Effector memory CD4-positive, alpha-beta T cell (primary cell): ENCODE measurements around the gene NCKAP5.

Source experiments
- DNase-seq, 3 donors: peaks; one replicate each; pipeline ENCODE4 v3.0.0-alpha.2; 2020
- H3K27ac ChIP-seq: 2 replicates; pipeline ENCODE4 v1.7.0; 2013; ENCODE audit warnings: mild to moderate bottlenecking, low read length, moderate library complexity; ENCODE audit not compliant: insufficient read depth, poor library complexity, severe bottlenecking
- H3K27me3 ChIP-seq: replicated peaks from 2 replicates; pipeline ENCODE4 v1.7.0; 2013; ENCODE audit warnings: mild to moderate bottlenecking, low read length; ENCODE audit not compliant: insufficient read depth, control insufficient read depth, poor library complexity, severe bottlenecking
- H3K36me3 ChIP-seq: 2 replicates; pipeline ENCODE4 v1.7.0; 2013; ENCODE audit warnings: mild to moderate bottlenecking, low read length, moderate library complexity; ENCODE audit not compliant: control insufficient read depth, insufficient read depth
- H3K4me1 ChIP-seq: 2 replicates; pipeline ENCODE4 v1.7.0; 2013; ENCODE audit warnings: low read length, mild to moderate bottlenecking; ENCODE audit not compliant: control insufficient read depth, insufficient read depth, poor library complexity, severe bottlenecking
- H3K4me3 ChIP-seq: 2 replicates; pipeline ENCODE4 v1.7.0; 2013; ENCODE audit warnings: low read length, low read depth, mild to moderate bottlenecking; ENCODE audit not compliant: insufficient read depth, poor library complexity, severe bottlenecking
- H3K9me3 ChIP-seq: 2 replicates; pipeline ENCODE4 v1.7.0; 2013; ENCODE audit warnings: mild to moderate bottlenecking, low read length, moderate library complexity; ENCODE audit not compliant: control insufficient read depth

NCKAP5 gene

GRCh38 chr2:132923787-132924186, 644.5 kb downstream of the NCKAP5 start:
- no peaks in the 10 kb centered on the region for H3K36me3 ChIP-seq
- no peak for DNase-seq
- H3K27me3 ChIP-seq, result no peaks in the 10 kb centered on the region
- H3K27ac ChIP-seq, result no peak overlapping the region
- no peaks in the 10 kb centered on the region for H3K9me3 ChIP-seq
- no peaks in the 10 kb centered on the region for H3K4me1 ChIP-seq
- H3K4me3 ChIP-seq, result no peak overlapping the region

GRCh38 chr2:132915812-132916549, 652.3 kb downstream of the NCKAP5 start:
- no peaks in the 10 kb centered on the region for H3K36me3 ChIP-seq
- H3K27me3 ChIP-seq, result no peaks in the 10 kb centered on the region
- H3K4me1 ChIP-seq, result no peaks in the 10 kb centered on the region
- H3K9me3 ChIP-seq, result no peaks in the 10 kb centered on the region
- H3K27ac ChIP-seq, result no peak overlapping the region
- no peak for DNase-seq
- no peak overlapping the region for H3K4me3 ChIP-seq

- no peaks in the 10 kb centered on the region for H3K9me3 ChIP-seq
- no peak overlapping the region for H3K4me3 ChIP-seq
- no peak overlapping the region for H3K27ac ChIP-seq
- no peaks in the 10 kb centered on the region for H3K36me3 ChIP-seq
- no peaks in the 10 kb centered on the region for H3K27me3 ChIP-seq
- no peak for DNase-seq
- no peaks in the 10 kb centered on the region for H3K4me1 ChIP-seq
These were observed 656.2 kb downstream of the NCKAP5 start for GRCh38 chr2:132911726-132912724.

GRCh38 chr2:132910432-132910831, 657.8 kb downstream of the NCKAP5 start:
- H3K4me3 ChIP-seq, result no peak overlapping the region
- DNase-seq, result no peak
- H3K9me3 ChIP-seq, result no peaks in the 10 kb centered on the region
- no peaks in the 10 kb centered on the region for H3K4me1 ChIP-seq
- H3K36me3 ChIP-seq, result no peaks in the 10 kb centered on the region
- H3K27me3 ChIP-seq, result no peaks in the 10 kb centered on the region
- H3K27ac ChIP-seq, result no peak overlapping the region

GRCh38 chr2:132909427-132909826, 658.8 kb downstream of the NCKAP5 start:
- DNase-seq, result no peak
- no peaks in the 10 kb centered on the region for H3K4me1 ChIP-seq
- H3K27ac ChIP-seq, result no peak overlapping the region
- H3K9me3 ChIP-seq, result no peaks in the 10 kb centered on the region
- H3K36me3 ChIP-seq, result no peaks in the 10 kb centered on the region
- no peak overlapping the region for H3K4me3 ChIP-seq
- H3K27me3 ChIP-seq, result no peaks in the 10 kb centered on the region

GRCh38 chr2:132904142-132904842, 664.0 kb downstream of the NCKAP5 start:
- Histone ChIP-seq H3K4me1 (no peaks in the 10 kb centered on the region), H3K36me3 (no peaks in the 10 kb centered on the region), H3K27ac (no peak overlapping the region), H3K27me3 (no peaks in the 10 kb centered on the region), H3K4me3 (no peak overlapping the region), H3K9me3 (no peaks in the 10 kb centered on the region)
- no peak for DNase-seq

GRCh38 chr2:132902626-132903025, 665.6 kb downstream of the NCKAP5 start:
- no peaks in the 10 kb centered on the region for H3K36me3 ChIP-seq
- H3K4me1 ChIP-seq, result no peaks in the 10 kb centered on the region

GRCh38 chr2:132901661-132902060, 666.6 kb downstream of the NCKAP5 start:
- no peak overlapping the region for H3K4me3 ChIP-seq
- H3K27ac ChIP-seq, result no peak overlapping the region
- DNase-seq, result no peak
- no peaks in the 10 kb centered on the region for H3K27me3 ChIP-seq
- H3K9me3 ChIP-seq, result no peaks in the 10 kb centered on the region
- no peaks in the 10 kb centered on the region for H3K4me1 ChIP-seq
- no peaks in the 10 kb centered on the region for H3K36me3 ChIP-seq

More at GRCh38 chr2:132902626-132903025, 665.6 kb downstream of the NCKAP5 start:
- H3K4me3 ChIP-seq, result no peak overlapping the region
- no peak for DNase-seq
- H3K27me3 ChIP-seq, result no peaks in the 10 kb centered on the region
- no peak overlapping the region for H3K27ac ChIP-seq
- no peaks in the 10 kb centered on the region for H3K9me3 ChIP-seq

GRCh38 chr2:132897111-132897510, 671.2 kb downstream of the NCKAP5 start:
- H3K27ac ChIP-seq, result no peak overlapping the region
- no peaks in the 10 kb centered on the region for H3K27me3 ChIP-seq
- H3K4me3 ChIP-seq, result no peak overlapping the region
- no peaks in the 10 kb centered on the region for H3K36me3 ChIP-seq
- no peaks in the 10 kb centered on the region for H3K9me3 ChIP-seq
- H3K4me1 ChIP-seq, result no peaks in the 10 kb centered on the region
- DNase-seq, result no peak
